ENCODE data around the gene ZNF425.

Gene ZNF425

GRCh38 chr7:149074116-149074885 lies 51.8 kb downstream of the ZNF425 start:
- no peak for DNase-seq (ENCODE audit: low read depth)
- no peak for TF ChIP-seq CTCF (IDR thresholded peaks at IDR 0.05; ENCODE audit: low read depth, low read length, missing control alignments)
- no peak overlapping the region for H3K4me3 ChIP-seq (ENCODE audit: low read depth, low read length)

GRCh38 chr7:149072438-149072775 lies 53.7 kb downstream of the ZNF425 start:
- no peak overlapping the region for H3K4me3 ChIP-seq (ENCODE audit: low read depth, low read length)
- DNase-seq (ENCODE audit: low read depth) = no peak
- TF ChIP-seq CTCF (IDR thresholded peaks at IDR 0.05; ENCODE audit: low read depth, low read length, missing control alignments) = no peak

GRCh38 chr7:149071641-149072437 lies 54.3 kb downstream of the ZNF425 start:
- DNase-seq (ENCODE audit: low read depth) = no peak
- no peak overlapping the region for H3K4me3 ChIP-seq (ENCODE audit: low read depth, low read length)
- no peak for TF ChIP-seq CTCF (IDR thresholded peaks at IDR 0.05; ENCODE audit: low read depth, low read length, missing control alignments)

- DNase-seq (ENCODE audit: low read depth) = no peak
- TF ChIP-seq CTCF (IDR thresholded peaks at IDR 0.05; ENCODE audit: low read depth, low read length, missing control alignments) = no peak
- H3K4me3 ChIP-seq (ENCODE audit: low read depth, low read length) = no peak overlapping the region
Measured at GRCh38 chr7:149071182-149071635, 54.9 kb downstream of the ZNF425 start.

GRCh38 chr7:149070372-149071125 lies 55.6 kb downstream of the ZNF425 start:
- H3K4me3 ChIP-seq (ENCODE audit: low read depth, low read length) = no peak overlapping the region
- no peak for TF ChIP-seq CTCF (IDR thresholded peaks at IDR 0.05; ENCODE audit: low read depth, low read length, missing control alignments)

GRCh38 chr7:149067869-149068268 lies 58.3 kb downstream of the ZNF425 start:
- H3K4me3 ChIP-seq (ENCODE audit: low read depth, low read length) = no peak overlapping the region
- TF ChIP-seq CTCF (IDR thresholded peaks at IDR 0.05; ENCODE audit: low read depth, low read length, missing control alignments) = peak; percentile 36
- DNase-seq (ENCODE audit: low read depth) = no peak

More at GRCh38 chr7:149070372-149071125, 55.6 kb downstream of the ZNF425 start:
- DNase-seq (ENCODE audit: low read depth) = no peak
